A549 (cell line): ENCODE data around the gene ZNF862.

ENCODE experiments used
- CEBPB ChIP-seq, 2 experiments: fragments of >200 bp in 1 of 2; sonication (Bioruptor Twin) in 1 of 2; formaldehyde crosslinking in 1 of 2; IDR thresholded peaks; 2 replicates each; pipeline ENCODE4 v1.6.1; 2012 to 2016
- EHMT2 ChIP-seq: fragments of 200-600 bp; sonication (generic); IDR thresholded peaks from 2 replicates; pipeline ENCODE4 v1.6.1; 2016; ENCODE audit warnings: antibody characterized with exemption, low read depth, mild to moderate bottlenecking, moderate library complexity
- GATA3 ChIP-seq: IDR thresholded peaks from 2 replicates; pipeline ENCODE4 v1.6.1; 2012; ENCODE audit warnings: borderline replicate concordance
- POLR2A ChIP-seq: IDR thresholded peaks from 2 replicates; pipeline ENCODE4 v1.6.1; 2012; ENCODE audit warnings: mild to moderate bottlenecking, low read length
- ZNF302 ChIP-seq: fragments of 250-450 bp; sonication (Bioruptor Pico); IDR thresholded peaks from 2 replicates; pipeline ENCODE4 v1.9.0; 2021; ENCODE audit warnings: inconsistent platforms, mild to moderate bottlenecking, moderate library complexity
- ZSCAN20 ChIP-seq: fragments of 250-450 bp; sonication (Bioruptor Pico); IDR thresholded peaks from 2 replicates; pipeline ENCODE4 v1.8.0; 2022; ENCODE audit warnings: mild to moderate bottlenecking, moderate library complexity
- TF ChIP-seq, protein P1 (sequence below): IDR thresholded peaks from 2 replicates; pipeline ENCODE4 v1.6.1; 2012
- TF ChIP-seq, protein P2 (sequence below): fragments of >200 bp; sonication (Bioruptor Twin); formaldehyde crosslinking; IDR thresholded peaks from 3 replicates; pipeline ENCODE4 v1.5.1; 2016

- TF ChIP-seq, protein P1, sequence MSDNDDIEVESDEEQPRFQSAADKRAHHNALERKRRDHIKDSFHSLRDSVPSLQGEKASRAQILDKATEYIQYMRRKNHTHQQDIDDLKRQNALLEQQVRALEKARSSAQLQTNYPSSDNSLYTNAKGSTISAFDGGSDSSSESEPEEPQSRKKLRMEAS, result no peak
- no peak for TF ChIP-seq ZNF302 (CRISPR knock-in tag)
- TF ChIP-seq, protein P2, sequence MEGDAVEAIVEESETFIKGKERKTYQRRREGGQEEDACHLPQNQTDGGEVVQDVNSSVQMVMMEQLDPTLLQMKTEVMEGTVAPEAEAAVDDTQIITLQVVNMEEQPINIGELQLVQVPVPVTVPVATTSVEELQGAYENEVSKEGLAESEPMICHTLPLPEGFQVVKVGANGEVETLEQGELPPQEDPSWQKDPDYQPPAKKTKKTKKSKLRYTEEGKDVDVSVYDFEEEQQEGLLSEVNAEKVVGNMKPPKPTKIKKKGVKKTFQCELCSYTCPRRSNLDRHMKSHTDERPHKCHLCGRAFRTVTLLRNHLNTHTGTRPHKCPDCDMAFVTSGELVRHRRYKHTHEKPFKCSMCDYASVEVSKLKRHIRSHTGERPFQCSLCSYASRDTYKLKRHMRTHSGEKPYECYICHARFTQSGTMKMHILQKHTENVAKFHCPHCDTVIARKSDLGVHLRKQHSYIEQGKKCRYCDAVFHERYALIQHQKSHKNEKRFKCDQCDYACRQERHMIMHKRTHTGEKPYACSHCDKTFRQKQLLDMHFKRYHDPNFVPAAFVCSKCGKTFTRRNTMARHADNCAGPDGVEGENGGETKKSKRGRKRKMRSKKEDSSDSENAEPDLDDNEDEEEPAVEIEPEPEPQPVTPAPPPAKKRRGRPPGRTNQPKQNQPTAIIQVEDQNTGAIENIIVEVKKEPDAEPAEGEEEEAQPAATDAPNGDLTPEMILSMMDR, result no peak
- TF ChIP-seq GATA3, result no peak
- TF ChIP-seq ZSCAN20 (CRISPR knock-in tag), result no peak
- no peak for TF ChIP-seq CEBPB (IDR thresholded peaks at IDR 0.05)
- no peak for TF ChIP-seq EHMT2
- TF ChIP-seq POLR2A, result no peak
Measured at GRCh38 chr7:149793261-149793660, 44.9 kb upstream of the ZNF862 start.
